NCI-H187 (cell line): ENCODE measurements around the gene HTR2C.
"Not testable (repeated sequence)": the region's sequence is repeated elsewhere in the genome, so short reads cannot be mapped to it uniquely, and the experiment has no call there.

Source experiments
- DNase-seq, 2 experiments: peaks; one replicate each; lab custom pipeline; 2025; lab: John Stamatoyannopoulos, UW

Gene HTR2C

GRCh38 chrX:114583646-114584374, at the start of gene HTR2C:
HTR2C (plus strand) TSS chrX:114584086; CDS start chrX:114726937, 142,851 bp downstream.
- no peak for DNase-seq

DNA sequence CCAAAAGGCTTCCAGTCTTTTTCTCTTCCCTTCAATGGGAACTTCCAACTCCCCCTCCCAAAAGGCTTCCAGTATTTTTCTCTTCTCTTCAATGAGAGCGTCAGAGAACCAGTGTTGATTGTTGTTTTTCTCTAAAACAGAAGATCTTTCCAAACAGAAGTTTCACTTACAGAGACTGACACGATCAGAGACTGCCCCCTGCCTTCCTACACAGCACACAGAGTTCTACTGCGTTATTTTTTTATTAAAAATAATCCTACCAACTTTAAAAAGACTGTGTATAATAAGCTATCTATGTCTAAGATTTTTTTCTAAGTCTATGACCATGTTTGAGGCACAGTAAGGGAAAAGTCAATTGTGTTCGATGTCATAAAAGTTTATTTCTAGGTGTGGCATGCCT, 3.5 kb upstream of the HTR2C start:
- DNase-seq = no peak

GRCh38 chrX:114581528-114582263, 2.2 kb upstream of the HTR2C start:
- no peak for DNase-seq

GRCh38 chrX:114582264-114582632, 1.6 kb upstream of the HTR2C start:
- DNase-seq = no peak

DNA sequence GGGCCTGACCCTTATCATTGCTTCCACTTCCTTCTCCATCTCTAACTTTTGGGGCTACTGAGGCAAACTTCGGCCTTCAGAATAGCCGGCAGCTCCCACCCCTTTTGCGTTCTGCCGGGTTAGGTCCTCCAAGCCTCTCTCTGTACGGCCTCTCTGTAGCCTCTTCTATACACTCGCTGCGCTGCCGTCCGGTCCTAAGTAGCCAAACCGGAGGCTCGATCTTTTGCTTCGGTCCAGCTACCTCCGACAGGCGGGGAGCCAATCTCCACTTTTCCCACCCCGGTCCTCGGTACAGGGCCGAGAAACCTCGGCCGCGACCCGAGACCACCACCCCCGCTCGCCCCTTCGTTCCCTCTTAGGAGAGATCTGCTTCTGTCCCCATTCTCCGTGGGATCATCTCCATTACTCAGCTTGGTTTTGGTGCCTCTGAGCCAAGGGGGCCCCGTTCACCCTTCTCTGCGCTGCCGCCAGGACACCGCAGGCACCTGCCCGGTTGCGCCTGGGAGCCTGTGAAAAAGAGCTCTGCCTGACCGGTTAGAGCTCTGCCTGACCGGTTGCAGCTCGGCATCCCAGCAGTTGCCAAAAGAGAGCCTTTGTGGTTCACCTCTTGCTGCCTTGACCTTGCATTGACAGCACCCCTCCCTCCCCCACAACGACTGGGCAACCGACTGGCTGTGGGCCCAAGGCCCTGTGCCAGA, 1.0 kb upstream of the HTR2C start:
- DNase-seq = no peak

- DNase-seq = no peak
These were observed 573 bp downstream of the HTR2C start for GRCh38 chrX:114584375-114584943.

DNA sequence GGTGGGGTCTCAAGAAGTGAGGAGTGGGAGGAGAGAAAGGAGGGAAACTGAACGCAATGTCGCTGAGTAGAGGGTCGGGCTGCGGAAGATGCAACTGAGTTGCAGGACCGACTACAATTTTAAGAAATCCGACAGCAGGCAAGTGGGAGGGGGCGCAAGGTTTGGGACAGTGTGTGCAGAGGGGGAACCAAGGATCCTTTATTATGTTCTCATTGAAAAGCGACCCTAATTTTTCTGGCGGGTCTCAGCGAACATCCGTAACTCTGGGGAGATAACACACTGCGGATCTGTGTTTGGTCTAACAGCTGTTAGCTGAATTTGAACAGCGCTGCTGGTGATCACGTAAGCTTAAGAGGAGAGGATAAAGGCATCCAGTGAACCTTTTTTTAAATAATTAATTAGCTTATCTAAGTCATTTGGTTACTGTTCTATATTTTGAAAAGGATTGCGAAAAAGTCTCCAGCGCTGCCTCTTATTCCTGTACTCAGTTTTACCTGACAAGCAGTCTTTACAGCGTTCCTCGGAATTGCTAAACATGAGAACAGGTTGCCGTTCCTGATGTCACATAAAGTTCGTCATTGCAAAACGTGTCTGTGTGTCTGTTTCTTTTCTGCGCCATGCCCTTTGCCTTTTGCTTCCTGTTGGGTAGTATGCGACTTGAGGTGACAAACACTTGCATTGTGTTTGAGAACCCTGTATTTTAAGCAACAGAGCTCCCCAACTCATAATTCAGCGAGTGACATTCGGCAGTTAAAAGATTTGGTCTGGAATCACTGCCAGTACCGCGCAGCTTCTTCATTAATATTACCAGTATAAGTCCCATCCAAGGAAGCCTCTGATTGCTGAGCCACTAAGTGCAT, 1.3 kb downstream of the HTR2C start:
- no peak for DNase-seq

- no peak for DNase-seq
These were observed 7.2 kb downstream of the HTR2C start for GRCh38 chrX:114591121-114591520.

DNA sequence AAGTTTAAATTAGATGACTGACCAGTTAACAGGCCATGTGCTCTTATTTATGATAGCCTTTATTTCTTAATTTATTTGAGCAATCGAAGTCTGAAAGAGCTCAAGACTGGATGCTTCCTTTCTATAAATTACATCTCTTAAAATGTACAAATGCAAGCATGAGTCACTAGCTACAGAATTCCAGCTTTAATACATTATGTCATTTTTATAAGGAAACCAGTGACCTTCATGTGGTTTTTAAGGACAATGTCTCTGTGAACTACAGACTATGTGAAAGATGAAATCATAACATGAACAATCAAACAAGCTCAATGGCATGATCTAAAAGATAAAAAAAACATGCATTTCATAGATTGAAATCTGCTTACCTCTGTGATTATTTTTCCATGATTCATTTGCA, 15.4 kb downstream of the HTR2C start:
- no peak for DNase-seq

DNA sequence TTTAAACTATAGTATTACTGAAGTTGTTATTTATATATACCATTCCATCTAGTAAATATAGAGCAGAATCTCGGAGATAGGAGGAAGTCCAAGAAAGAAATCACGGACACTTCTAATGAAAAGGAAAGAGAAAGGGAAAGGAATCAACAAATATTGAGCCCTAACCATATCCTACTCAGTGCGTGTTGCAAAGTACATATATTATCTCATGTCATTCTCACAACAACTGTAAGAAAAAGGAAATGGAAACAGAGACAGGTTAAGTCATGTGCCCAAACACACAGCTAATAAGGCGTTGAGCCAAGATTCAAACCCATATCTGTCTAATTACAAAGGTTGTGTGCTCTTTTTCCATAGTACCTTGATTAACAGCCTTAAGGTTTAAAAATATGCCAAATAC, 16.0 kb downstream of the HTR2C start:
- DNase-seq = no peak

DNA sequence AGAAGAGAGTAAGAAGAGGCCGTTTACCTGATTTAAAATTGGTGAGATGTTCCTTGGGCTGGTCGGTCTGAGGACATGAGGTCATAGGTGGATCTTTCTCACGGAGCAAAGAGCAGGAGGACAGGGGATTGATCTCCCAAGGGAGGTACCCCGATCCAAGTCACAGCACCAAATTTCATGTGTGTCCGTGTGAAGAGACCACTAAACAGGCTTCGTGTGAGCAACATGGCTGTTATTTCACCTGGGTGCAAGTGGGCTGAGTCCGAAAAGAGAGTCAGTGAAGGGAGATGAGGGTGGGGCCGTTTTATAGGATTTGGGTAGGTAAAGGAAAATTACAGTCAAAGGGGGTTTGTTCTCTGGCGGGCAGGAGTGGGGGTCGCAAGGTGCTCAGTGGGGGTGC, 22.7 kb downstream of the HTR2C start:
- DNase-seq = not testable (repeated sequence)

DNA sequence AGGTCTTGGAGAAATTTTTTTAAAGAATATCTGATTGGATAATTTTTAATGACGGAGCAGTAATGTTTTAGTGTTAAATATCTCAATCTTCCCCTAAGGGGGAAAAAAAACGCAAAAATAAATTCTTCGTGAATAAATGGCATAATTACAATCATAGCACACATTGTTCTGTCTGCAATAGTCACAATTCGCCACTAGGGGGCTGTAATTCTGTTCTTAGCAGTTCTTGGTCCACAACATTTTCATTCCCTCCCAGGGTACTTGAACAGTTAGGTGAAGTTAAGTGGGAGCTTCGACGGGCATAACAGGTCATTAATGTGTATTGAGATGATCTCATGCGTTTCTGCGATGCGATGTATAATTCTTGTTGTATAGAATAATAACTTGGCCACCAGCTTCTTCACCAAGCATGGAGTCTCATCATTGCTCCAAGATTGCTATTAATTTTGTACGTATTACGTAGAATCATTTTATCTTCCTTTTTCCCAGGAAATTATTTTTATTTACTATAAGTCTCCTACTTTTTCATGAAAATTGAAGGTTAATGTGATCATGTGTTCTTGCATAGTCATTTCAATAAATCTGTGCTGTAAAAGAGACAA, 27.2 kb downstream of the HTR2C start:
- peak in 1 of 2 experiments; percentile 9 for DNase-seq

DNA sequence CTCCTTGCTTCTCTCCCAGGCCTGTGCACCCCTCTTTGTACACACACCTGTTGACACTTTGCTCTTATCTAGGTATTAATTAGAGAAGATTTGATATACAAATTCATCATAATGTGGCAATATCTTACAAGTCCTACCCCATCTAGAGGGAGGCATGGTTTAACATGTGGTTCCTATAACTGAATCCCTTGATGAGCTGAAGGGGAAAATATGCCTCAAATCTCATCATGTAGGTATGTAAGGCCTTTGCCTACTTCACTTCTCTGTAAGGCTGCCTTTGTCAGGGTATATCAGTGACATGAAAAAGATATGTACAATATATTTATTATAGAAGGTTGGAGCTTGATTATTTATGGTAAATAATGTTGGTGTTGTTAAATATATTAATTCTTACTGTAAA, 31.9 kb downstream of the HTR2C start:
- DNase-seq = no peak

DNA sequence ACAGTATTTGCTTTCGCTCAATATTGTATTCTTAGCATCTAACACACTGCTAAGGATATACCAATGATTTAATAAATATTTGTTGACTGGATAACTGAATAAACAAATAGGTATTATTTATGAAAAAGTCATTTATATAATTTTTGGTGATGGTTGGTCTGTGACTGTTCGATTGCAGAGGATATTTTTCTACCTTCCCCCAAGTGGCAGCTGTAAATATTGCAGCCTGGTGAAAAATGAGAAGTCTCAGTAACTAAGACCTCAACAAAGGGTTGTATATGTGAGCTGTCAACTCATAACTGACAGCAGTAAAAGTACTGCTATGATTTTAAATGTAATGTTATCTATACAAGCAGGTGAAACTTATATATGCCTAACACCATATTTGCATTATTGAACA, 36.0 kb downstream of the HTR2C start:
- DNase-seq = no peak

DNA sequence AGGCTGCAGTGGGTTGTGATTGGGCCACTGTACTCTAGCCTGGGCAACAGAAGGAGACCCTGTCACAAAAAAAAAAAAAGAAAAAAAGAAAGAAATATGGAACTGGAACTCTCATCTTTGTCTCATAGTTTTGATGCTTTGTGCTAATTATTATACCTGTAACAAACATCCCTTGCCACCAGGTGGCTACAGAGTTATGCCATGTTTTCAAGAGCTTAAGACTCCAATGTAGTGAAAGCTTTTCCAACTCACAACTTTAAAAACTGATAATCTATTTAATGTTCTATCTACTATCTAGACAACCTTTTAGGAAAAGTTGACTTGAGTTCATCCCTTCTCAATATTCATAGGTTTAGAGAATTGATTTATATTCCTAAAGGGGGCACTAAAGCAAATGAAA, 42.4 kb downstream of the HTR2C start:
- DNase-seq = no peak

- no peak for DNase-seq
These were observed 52.1 kb downstream of the HTR2C start for GRCh38 chrX:114635986-114636385.

- no peak for DNase-seq
These were observed 66.5 kb downstream of the HTR2C start for GRCh38 chrX:114650351-114650750.

DNA sequence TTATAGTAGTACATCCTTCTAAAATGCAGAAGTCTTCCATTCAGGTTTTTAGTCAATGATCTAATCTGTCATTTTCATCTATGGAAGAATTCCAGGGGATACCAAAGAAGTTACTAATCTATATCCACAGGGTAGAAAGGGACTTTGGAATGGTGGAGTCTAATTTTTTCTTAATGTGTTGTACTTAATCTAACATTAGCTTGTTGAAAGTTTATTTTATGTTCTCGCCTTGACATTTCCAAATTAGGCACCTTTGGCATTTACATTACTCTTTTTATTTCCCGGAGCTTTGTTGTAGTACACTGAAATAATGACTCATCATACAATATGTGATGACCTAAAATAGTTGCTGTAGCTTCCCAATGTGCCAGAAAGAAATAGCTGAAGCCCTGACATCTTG, 91.5 kb downstream of the HTR2C start:
- no peak for DNase-seq

DNA sequence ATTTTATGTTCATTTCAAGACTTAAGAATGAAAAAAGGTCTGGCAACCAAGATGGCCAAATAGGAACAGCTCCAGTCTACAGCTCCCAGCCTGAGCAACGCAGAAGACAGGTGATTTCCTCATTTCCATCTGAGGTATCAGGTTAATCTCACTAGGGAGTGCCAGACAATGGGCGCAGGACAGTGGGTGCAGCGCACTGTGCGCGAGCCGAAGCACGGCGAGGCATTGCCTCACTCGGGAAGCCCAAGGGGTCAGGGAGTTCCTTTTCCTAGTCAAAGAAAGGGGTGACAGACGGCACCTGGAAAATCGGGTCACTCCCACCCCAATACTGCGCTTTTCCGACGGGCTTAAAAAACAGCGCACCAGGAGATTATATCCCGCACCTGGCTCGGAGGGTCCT, 116.6 kb downstream of the HTR2C start:
- not testable (repeated sequence) for DNase-seq

GRCh38 chrX:114709406-114709805, 125.5 kb downstream of the HTR2C start:
- no peak for DNase-seq

- no peak for DNase-seq
These were observed 126.7 kb downstream of the HTR2C start for GRCh38 chrX:114710571-114710970.
